T-helper 1 cell (primary cell): ENCODE data around the gene AFMID.
A peak's percentile ranks its signal among the peaks of the same experiment; 100 is the strongest.
"Not testable (repeated sequence)": the region's sequence is repeated elsewhere in the genome, so short reads cannot be mapped to it uniquely, and the experiment has no call there.

Source experiments
- DNase-seq, 5 donors: peaks; one replicate each; pipeline ENCODE4 v3.0.0-alpha.2; 2012 to 2020
- total RNA-seq, 4 donors: gene quantifications; one replicate each; lab custom pipeline; 2026; lab: John Stamatoyannopoulos, UW

AFMID gene
- 0.91 to 1.9 (median 1.1) reads per million in 4 donors for total RNA-seq

GRCh38 chr17:78186692-78187595, at the start of gene AFMID, which contains the start of gene TK1:
Gene AFMID (plus strand): TSS chr17:78187362. CDS start chr17:78187371, 9 bp downstream.
Gene TK1 (minus strand): TSS chr17:78187052. CDS start chr17:78186994, 58 bp downstream.
- DNase-seq, result peak; percentile 61 to 96 (median 68)

- DNase-seq, result peak in 3 of 5 donors; percentile 48 to 67 (median 51)
These were observed 49.6 kb upstream of the AFMID start for GRCh38 chr17:78137392-78138203.

GRCh38 chr17:78138204-78139060, 48.7 kb upstream of the AFMID start:
- DNase-seq, result no peak

GRCh38 chr17:78139861-78140168, 47.3 kb upstream of the AFMID start:
- DNase-seq, result not testable (repeated sequence)

GRCh38 chr17:78140169-78141051, 46.8 kb upstream of the AFMID start:
- peak; percentile 92 to 97 (median 95) for DNase-seq

- DNase-seq, result no peak
These were observed 45.6 kb upstream of the AFMID start for GRCh38 chr17:78141437-78142118.

- no peak for DNase-seq
These were observed 44.9 kb upstream of the AFMID start for GRCh38 chr17:78142119-78142861.

- no peak for DNase-seq
These were observed 43.7 kb upstream of the AFMID start for GRCh38 chr17:78143214-78144146.

GRCh38 chr17:78144147-78144719, 42.9 kb upstream of the AFMID start:
- DNase-seq, result no peak

GRCh38 chr17:78144736-78145641, 42.2 kb upstream of the AFMID start:
- no peak for DNase-seq

GRCh38 chr17:78146471-78146869, 40.7 kb upstream of the AFMID start:
- DNase-seq, result no peak

- no peak for DNase-seq
These were observed 40.3 kb upstream of the AFMID start for GRCh38 chr17:78146881-78147280.

- DNase-seq, result no peak
These were observed 39.7 kb upstream of the AFMID start for GRCh38 chr17:78147315-78147998.

GRCh38 chr17:78148286-78149016, 38.7 kb upstream of the AFMID start:
- no peak for DNase-seq

GRCh38 chr17:78151514-78152008, 35.6 kb upstream of the AFMID start:
- no peak for DNase-seq
